Umbilical cord (tissue), 2 donors: ENCODE data around the gene FAM111A. TPM values are rescaled to one million over a fixed set of nuclear protein-coding genes. Genes with fewer than 3 reads are reported as not detected.

Experiments
- DNase-seq: peaks from one replicate; pipeline ENCODE4 v3.0.0-alpha.2; 2015; ENCODE audit warnings: low spot score
- total RNA-seq: library from RNA; depleted of rRNA; stranded (reverse); fragments of >200 nt; gene quantifications from one replicate; pipeline ENCODE4 v1.2.3, GENCODE V29; 2014; ENCODE audit warnings: low replicate concordance; ENCODE audit not compliant: insufficient read depth

Gene FAM111A
- total RNA-seq, 1 donor from 2014 or later = 57.5 TPM

- DNase-seq = no peak
Observed at GRCh38 chr11:59141673-59142460, 789 bp upstream of the FAM111A start.

GRCh38 chr11:59144096-59144495, 1.4 kb downstream of the FAM111A start:
- DNase-seq = no peak

- DNase-seq = peak; percentile 92
Observed at GRCh38 chr11:59144579-59145345, 2.1 kb downstream of the FAM111A start.

- peak; percentile 62 for DNase-seq
Observed at GRCh38 chr11:59145534-59145933, 2.9 kb downstream of the FAM111A start.

GRCh38 chr11:59151761-59152160, 9.1 kb downstream of the FAM111A start:
- no peak for DNase-seq

- no peak for DNase-seq
Observed at GRCh38 chr11:59152312-59152951, 9.8 kb downstream of the FAM111A start.

GRCh38 chr11:59154610-59155009, 12.0 kb downstream of the FAM111A start:
- no peak for DNase-seq

- no peak for DNase-seq
Observed at GRCh38 chr11:59157433-59157832, 14.8 kb downstream of the FAM111A start.

GRCh38 chr11:59158206-59159068, 15.8 kb downstream of the FAM111A start:
- peak; percentile 79 for DNase-seq

- DNase-seq = no peak
Observed at GRCh38 chr11:59164028-59164427, 21.4 kb downstream of the FAM111A start.

GRCh38 chr11:59171508-59172322, 29.1 kb downstream of the FAM111A start, which contains the start of gene DTX4:
TSS of gene DTX4 (plus strand) at chr11:59172132. CDS start at chr11:59172596, 464 bp downstream.
- peak; percentile 93 for DNase-seq

GRCh38 chr11:59172345-59173079, 29.9 kb downstream of the FAM111A start:
- no peak for DNase-seq

- peak; percentile 57 for DNase-seq
Observed at GRCh38 chr11:59173080-59173963, 30.7 kb downstream of the FAM111A start.

- DNase-seq = peak; percentile 47
Observed at GRCh38 chr11:59173964-59174663, 31.5 kb downstream of the FAM111A start.

GRCh38 chr11:59174664-59175033, 32.0 kb downstream of the FAM111A start:
- no peak for DNase-seq

GRCh38 chr11:59175091-59175501, 32.4 kb downstream of the FAM111A start:
- no peak for DNase-seq

- no peak for DNase-seq
Observed at GRCh38 chr11:59176330-59176729, 33.7 kb downstream of the FAM111A start.

- DNase-seq = no peak
Observed at GRCh38 chr11:59178402-59178801, 35.7 kb downstream of the FAM111A start.
